ENCODE data around the gene IL34. TPM values are rescaled to one million over a fixed set of nuclear protein-coding genes. Genes with fewer than 3 reads are reported as not detected.

IL34 gene
- total RNA-seq, 1 experiment from 2014 or later = not detected

- Histone ChIP-seq H3K9ac (ENCODE audit: low read length) (no peak overlapping the region), H3K27ac (ENCODE audit: low read depth, low read length) (no peak overlapping the region), H3K79me2 (ENCODE audit: insufficient read depth, low read length) (no peaks in the 10 kb centered on the region), H3K9me3 (ENCODE audit: control insufficient read depth in 1 of 2, insufficient read depth in 1 of 2, low read depth in 1 of 2, low read length in 2 of 2) (no peaks in the 10 kb centered on the region), H3K27me3 (ENCODE audit: insufficient read depth, low read length) (no peaks in the 10 kb centered on the region), H2AFZ (ENCODE audit: low read depth, low read length, poor library complexity, severe bottlenecking) (no peak overlapping the region), H3K9me2 (ENCODE audit: insufficient read depth) (no peaks in the 10 kb centered on the region), H3K36me3 (ENCODE audit: control insufficient read depth in 1 of 2, insufficient read depth in 2 of 2, low read length in 2 of 2) (peaks cover 10 to 26% of the 10 kb centered on the region in 2 experiments; a peak in 3 of 4 replicates), H3K4me1 (ENCODE audit: control insufficient read depth in 1 of 2, insufficient read depth in 2 of 2, low read length in 2 of 2) (no peaks in the 10 kb centered on the region), H3K4me3 (replicated peaks in 1 of 2; ENCODE audit: low read depth in 1 of 2, low read length in 2 of 2) (no peak overlapping the region), H3K4me2 (ENCODE audit: low read length) (no peak overlapping the region), H4K20me1 (ENCODE audit: insufficient read depth) (no peaks in the 10 kb centered on the region)
- no peak for ATAC-seq
- ChIA-PET RAD21 (ENCODE audit: low non-redundant PET in 1 of 2, low total read pairs in 2 of 2, uncharacterized antibody in 2 of 2, unreplicated experiment in 2 of 2) (no interaction called here), CTCF (no interaction called here), POLR2A (no interaction called here)
- no peak for DNase-seq (ENCODE audit: low read depth, low spot score)
- BruUV-seq (replicated peaks) = no TSS peak
- intact Hi-C loops (cut with micrococcal nuclease) = no loop called here
- TF ChIP-seq YY1 (IDR thresholded peaks at IDR 0.05; ENCODE audit: extremely low read depth, insufficient replicate concordance, low read depth, low read length) (no peak), EZH2phosphoT487 (IDR thresholded peaks at IDR 0.05; ENCODE audit: borderline replicate concordance) (no peak), POLR2A (IDR thresholded peaks at IDR 0.05; ENCODE audit: borderline replicate concordance, extremely low read depth, insufficient read depth, insufficient read length) (no peak), CTCF (IDR thresholded peaks at IDR 0.05 in 2 of 3, conservative IDR thresholded peaks at IDR 0.05 in 1 of 3; ENCODE audit: borderline replicate concordance in 1 of 3, insufficient read depth in 1 of 3, low read depth in 2 of 3, low read length in 2 of 3) (no peak), TCF7L2 (IDR thresholded peaks at IDR 0.05; ENCODE audit: borderline replicate concordance, extremely low read depth, insufficient read depth, insufficient read length) (no peak), RAD21 (IDR thresholded peaks at IDR 0.05; ENCODE audit: low read depth) (no peak), JUND (IDR thresholded peaks at IDR 0.05) (no peak), ZFX (IDR thresholded peaks at IDR 0.05) (no peak), REST (IDR thresholded peaks at IDR 0.05; ENCODE audit: low read depth) (no peak), FOSL1 (IDR thresholded peaks at IDR 0.05; ENCODE audit: low read depth) (no peak), ZNF274 (IDR thresholded peaks at IDR 0.05; ENCODE audit: low read depth, low read length) (no peak), EGR1 (IDR thresholded peaks at IDR 0.05; ENCODE audit: low read depth) (no peak), CBX3 (IDR thresholded peaks at IDR 0.05; ENCODE audit: low read depth) (no peak), EZH2 (IDR thresholded peaks at IDR 0.05) (no peak), ZBTB33 (IDR thresholded peaks at IDR 0.05; ENCODE audit: extremely low read depth, insufficient replicate concordance, low read length) (no peak), SRF (IDR thresholded peaks at IDR 0.05; ENCODE audit: low read depth) (no peak)
These were observed 23.8 kb downstream of the IL34 start for GRCh38 chr16:70670175-70670574.

Measured in HCT116 (cell line).